ENCODE measurements around the gene MPP2. TPM values are rescaled to one million over a fixed set of nuclear protein-coding genes. Genes with fewer than 3 reads are reported as not detected.

The MPP2 gene
- total and polyA plus RNA-seq, 9 of the 15 experiments (the other 6 are each of a cell fraction or from before 2014, with no cell fraction given), result 0.04 to 1.0 (median 0.24) TPM

DNA sequence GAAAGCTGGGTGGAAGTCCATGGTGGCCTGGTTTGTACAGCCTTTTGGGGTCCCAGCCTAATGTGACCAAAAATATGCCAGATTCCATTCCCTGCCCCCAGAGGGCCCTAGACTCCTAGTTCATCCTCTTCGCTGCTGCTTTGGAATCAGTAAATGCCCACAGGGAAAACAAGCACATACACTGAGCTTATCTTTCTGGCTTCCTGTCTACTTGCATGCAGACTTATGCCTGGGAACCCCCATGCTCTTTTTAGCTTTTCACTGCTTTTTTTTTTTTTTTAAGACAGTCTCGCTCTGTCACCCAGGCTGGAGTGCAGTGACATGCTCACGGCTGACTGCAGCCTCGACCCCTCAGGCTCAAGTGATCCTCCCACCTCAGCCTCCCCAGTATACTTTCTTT lies 66.5 kb downstream of the MPP2 start (continued):
- TF ChIP-seq, protein P1, sequence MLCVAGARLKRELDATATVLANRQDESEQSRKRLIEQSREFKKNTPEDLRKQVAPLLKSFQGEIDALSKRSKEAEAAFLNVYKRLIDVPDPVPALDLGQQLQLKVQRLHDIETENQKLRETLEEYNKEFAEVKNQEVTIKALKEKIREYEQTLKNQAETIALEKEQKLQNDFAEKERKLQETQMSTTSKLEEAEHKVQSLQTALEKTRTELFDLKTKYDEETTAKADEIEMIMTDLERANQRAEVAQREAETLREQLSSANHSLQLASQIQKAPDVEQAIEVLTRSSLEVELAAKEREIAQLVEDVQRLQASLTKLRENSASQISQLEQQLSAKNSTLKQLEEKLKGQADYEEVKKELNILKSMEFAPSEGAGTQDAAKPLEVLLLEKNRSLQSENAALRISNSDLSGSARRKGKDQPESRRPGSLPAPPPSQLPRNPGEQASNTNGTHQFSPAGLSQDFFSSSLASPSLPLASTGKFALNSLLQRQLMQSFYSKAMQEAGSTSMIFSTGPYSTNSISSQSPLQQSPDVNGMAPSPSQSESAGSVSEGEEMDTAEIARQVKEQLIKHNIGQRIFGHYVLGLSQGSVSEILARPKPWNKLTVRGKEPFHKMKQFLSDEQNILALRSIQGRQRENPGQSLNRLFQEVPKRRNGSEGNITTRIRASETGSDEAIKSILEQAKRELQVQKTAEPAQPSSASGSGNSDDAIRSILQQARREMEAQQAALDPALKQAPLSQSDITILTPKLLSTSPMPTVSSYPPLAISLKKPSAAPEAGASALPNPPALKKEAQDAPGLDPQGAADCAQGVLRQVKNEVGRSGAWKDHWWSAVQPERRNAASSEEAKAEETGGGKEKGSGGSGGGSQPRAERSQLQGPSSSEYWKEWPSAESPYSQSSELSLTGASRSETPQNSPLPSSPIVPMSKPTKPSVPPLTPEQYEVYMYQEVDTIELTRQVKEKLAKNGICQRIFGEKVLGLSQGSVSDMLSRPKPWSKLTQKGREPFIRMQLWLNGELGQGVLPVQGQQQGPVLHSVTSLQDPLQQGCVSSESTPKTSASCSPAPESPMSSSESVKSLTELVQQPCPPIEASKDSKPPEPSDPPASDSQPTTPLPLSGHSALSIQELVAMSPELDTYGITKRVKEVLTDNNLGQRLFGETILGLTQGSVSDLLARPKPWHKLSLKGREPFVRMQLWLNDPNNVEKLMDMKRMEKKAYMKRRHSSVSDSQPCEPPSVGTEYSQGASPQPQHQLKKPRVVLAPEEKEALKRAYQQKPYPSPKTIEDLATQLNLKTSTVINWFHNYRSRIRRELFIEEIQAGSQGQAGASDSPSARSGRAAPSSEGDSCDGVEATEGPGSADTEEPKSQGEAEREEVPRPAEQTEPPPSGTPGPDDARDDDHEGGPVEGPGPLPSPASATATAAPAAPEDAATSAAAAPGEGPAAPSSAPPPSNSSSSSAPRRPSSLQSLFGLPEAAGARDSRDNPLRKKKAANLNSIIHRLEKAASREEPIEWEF (CRISPR knock-in tag; IDR thresholded peaks at IDR 0.05), result no peak
- TF ChIP-seq POLR2G (IDR thresholded peaks at IDR 0.05; ENCODE audit: low read depth, low read length), result no peak
- no peak for TF ChIP-seq DIDO1 (tag; IDR thresholded peaks at IDR 0.05; ENCODE audit: low read depth)
- TF ChIP-seq MEF2A (IDR thresholded peaks at IDR 0.05; ENCODE audit: control insufficient read depth, low read depth, low read length), result no peak
- no peak for TF ChIP-seq ZFP30 (CRISPR knock-in tag; IDR thresholded peaks at IDR 0.05; ENCODE audit: borderline replicate concordance)
- no peak for TF ChIP-seq ZNF830 (CRISPR knock-in tag; IDR thresholded peaks at IDR 0.05)
- no peak for TF ChIP-seq ZFPM2 (CRISPR knock-in tag; IDR thresholded peaks at IDR 0.05)
- TF ChIP-seq CREB1 (IDR thresholded peaks at IDR 0.05), result no peak
- TF ChIP-seq CREB1 (CRISPR knock-in tag; IDR thresholded peaks at IDR 0.05), result no peak
- no peak for TF ChIP-seq ZNF695 (CRISPR knock-in tag; IDR thresholded peaks at IDR 0.05)
- no peak for TF ChIP-seq GABPA (tag; conservative IDR thresholded peaks at IDR 0.05; ENCODE audit: low read depth)
- no peak for TF ChIP-seq NUFIP1 (IDR thresholded peaks at IDR 0.05; ENCODE audit: partially characterized antibody)
- TF ChIP-seq, protein P2, sequence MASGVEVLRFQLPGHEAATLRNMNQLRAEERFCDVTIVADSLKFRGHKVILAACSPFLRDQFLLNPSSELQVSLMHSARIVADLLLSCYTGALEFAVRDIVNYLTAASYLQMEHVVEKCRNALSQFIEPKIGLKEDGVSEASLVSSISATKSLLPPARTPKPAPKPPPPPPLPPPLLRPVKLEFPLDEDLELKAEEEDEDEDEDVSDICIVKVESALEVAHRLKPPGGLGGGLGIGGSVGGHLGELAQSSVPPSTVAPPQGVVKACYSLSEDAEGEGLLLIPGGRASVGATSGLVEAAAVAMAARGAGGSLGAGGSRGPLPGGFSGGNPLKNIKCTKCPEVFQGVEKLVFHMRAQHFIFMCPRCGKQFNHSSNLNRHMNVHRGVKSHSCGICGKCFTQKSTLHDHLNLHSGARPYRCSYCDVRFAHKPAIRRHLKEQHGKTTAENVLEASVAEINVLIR (CRISPR knock-in tag; IDR thresholded peaks at IDR 0.05), result no peak
- no peak for TF ChIP-seq KLF6 (CRISPR knock-in tag; IDR thresholded peaks at IDR 0.05; ENCODE audit: borderline replicate concordance)
- no peak for TF ChIP-seq SREBF1 (IDR thresholded peaks at IDR 0.05; ENCODE audit: borderline replicate concordance, low read depth, low read length)
- no peak for TF ChIP-seq PHF21A (IDR thresholded peaks at IDR 0.05; ENCODE audit: borderline replicate concordance, low read depth)
- TF ChIP-seq HNRNPL (IDR thresholded peaks at IDR 0.05; ENCODE audit: low read depth, low read length), result no peak
- TF ChIP-seq, protein P3, sequence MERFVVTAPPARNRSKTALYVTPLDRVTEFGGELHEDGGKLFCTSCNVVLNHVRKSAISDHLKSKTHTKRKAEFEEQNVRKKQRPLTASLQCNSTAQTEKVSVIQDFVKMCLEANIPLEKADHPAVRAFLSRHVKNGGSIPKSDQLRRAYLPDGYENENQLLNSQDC (CRISPR knock-in tag; IDR thresholded peaks at IDR 0.05), result no peak
- TF ChIP-seq RAD21 (CRISPR knock-in tag; conservative IDR thresholded peaks at IDR 0.05 in 1 of 2, IDR thresholded peaks at IDR 0.05 in 1 of 2), result peak in 1 of 2 experiments; percentile 40; a peak in 2 of 4 replicates
- 0 out of 2 replicates have a peak, but pooled peaks have one; percentile 23 for TF ChIP-seq NBN (IDR thresholded peaks at IDR 0.05; ENCODE audit: low read depth)
- TF ChIP-seq ETV1 (tag; conservative IDR thresholded peaks at IDR 0.05; ENCODE audit: low read depth), result peak; percentile 71; the same call in 1 of the 2 replicates
- TF ChIP-seq MYNN (IDR thresholded peaks at IDR 0.05), result no peak
- TF ChIP-seq MYNN (CRISPR knock-in tag; IDR thresholded peaks at IDR 0.05), result no peak
- no peak for TF ChIP-seq ZNF75A (CRISPR knock-in tag; IDR thresholded peaks at IDR 0.05)
- no peak for TF ChIP-seq C11orf30 (IDR thresholded peaks at IDR 0.05; ENCODE audit: low read depth)
- no peak for TF ChIP-seq COPS2 (conservative IDR thresholded peaks at IDR 0.05)

Data from K562 (cell line).